IMR-90 (cell line): ENCODE data around the gene FKRP. TPM values are rescaled to one million over a fixed set of nuclear protein-coding genes. Genes with fewer than 3 reads are reported as not detected.

Experiments
- ATAC-seq: fragments of 200-7000 bp; cut with Tn5 transposase; 2 replicates; pipeline ENCODE4 v1.9.1; 2020; ENCODE audit warnings: low read depth, mild to moderate bottlenecking, moderate library complexity
- BruUV-seq: library from RNA; stranded (reverse); fragments of 400-500 nt; replicated peaks from 2 replicates; lab custom pipeline; 2021; lab: Mats Ljungman, UMichigan
- CTCF ChIA-PET: fragments of 300-600 bp; formaldehyde crosslinking; extraction: SDS; loops from one replicate; lab custom pipeline; 2021; ENCODE audit warnings: antibody characterized with exemption; lab: Yijun Ruan, JAX
- POLR2A ChIA-PET: fragments of 300-600 bp; sonication (Branson Sonifier 250); formaldehyde crosslinking; loops from one replicate; lab custom pipeline; 2022; ENCODE audit warnings: antibody characterized with exemption; ENCODE audit not compliant: unreplicated experiment; lab: Charles Lee
- DNase-seq: peaks from one replicate; pipeline ENCODE4 v3.0.0; 2013
- H2AFZ ChIP-seq: replicated peaks from 2 replicates; pipeline ENCODE3; 2013; ENCODE audit warnings: low read length, mild to moderate bottlenecking; ENCODE audit not compliant: poor library complexity
- H2AK5ac ChIP-seq: 2 replicates; pipeline ENCODE4 v1.6.1; 2013; ENCODE audit warnings: low read depth, low read length, inconsistent platforms
- H2AK9ac ChIP-seq: replicated peaks from 2 replicates; pipeline ENCODE3; 2013; ENCODE audit warnings: mild to moderate bottlenecking, low read depth, low read length, moderate library complexity; ENCODE audit not compliant: poor library complexity
- H2BK120ac ChIP-seq: 2 replicates; pipeline ENCODE4 v1.6.1; 2013; ENCODE audit warnings: low read depth, low read length, inconsistent platforms
- H2BK15ac ChIP-seq: 3 replicates; pipeline ENCODE4 v1.6.1; 2013; ENCODE audit warnings: low read depth, low read length, inconsistent platforms
- H2BK20ac ChIP-seq: 2 replicates; pipeline ENCODE4 v1.6.1; 2013; ENCODE audit warnings: low read depth, mild to moderate bottlenecking, inconsistent platforms, low read length, moderate library complexity
- H2BK5ac ChIP-seq: 2 replicates; pipeline ENCODE4 v1.6.1; 2013; ENCODE audit warnings: mild to moderate bottlenecking, low read depth, low read length, inconsistent platforms; ENCODE audit not compliant: poor library complexity, severe bottlenecking
- H3K14ac ChIP-seq: replicated peaks from 2 replicates; pipeline ENCODE4 v1.6.1; 2013; ENCODE audit warnings: low read depth, low read length, inconsistent platforms
- H3K18ac ChIP-seq: 2 replicates; pipeline ENCODE4 v1.6.1; 2013; ENCODE audit warnings: low read depth, low read length, control low read depth
- H3K23ac ChIP-seq: 2 replicates; pipeline ENCODE4 v1.6.1; 2013; ENCODE audit warnings: low read depth, low read length, inconsistent platforms
- H3K27ac ChIP-seq: 2 replicates; pipeline ENCODE4 v1.5.1; 2013; ENCODE audit warnings: mild to moderate bottlenecking, control low read depth, low read length; ENCODE audit not compliant: insufficient read depth
- H3K27me3 ChIP-seq: 2 replicates; pipeline ENCODE4 v1.6.1; 2013; ENCODE audit warnings: low read length; ENCODE audit not compliant: control insufficient read depth, insufficient read depth
- H3K36me3 ChIP-seq: 2 replicates; pipeline ENCODE4 v1.6.1; 2013; ENCODE audit warnings: low read length, mixed read lengths; ENCODE audit not compliant: control insufficient read depth, insufficient read depth
- H3K4ac ChIP-seq: 2 replicates; pipeline ENCODE4 v1.6.1; 2013; ENCODE audit warnings: low read depth, low read length, inconsistent platforms
- H3K4me1 ChIP-seq: 2 replicates; pipeline ENCODE4 v1.6.1; 2013; ENCODE audit warnings: low read length, mixed read lengths; ENCODE audit not compliant: control insufficient read depth, insufficient read depth
- H3K4me2 ChIP-seq: 2 replicates; pipeline ENCODE4 v1.6.1; 2013; ENCODE audit warnings: low read depth, mild to moderate bottlenecking, control low read depth, low read length, moderate library complexity
- H3K4me3 ChIP-seq: 2 replicates; pipeline ENCODE4 v1.5.1; 2013; ENCODE audit warnings: low read depth, mild to moderate bottlenecking, control low read depth, low read length, moderate library complexity; ENCODE audit not compliant: insufficient read depth
- H3K56ac ChIP-seq: 2 replicates; pipeline ENCODE4 v1.6.1; 2013; ENCODE audit warnings: low read length, inconsistent platforms; ENCODE audit not compliant: insufficient read depth; ENCODE audit errors: extremely low read depth
- H3K79me1 ChIP-seq, 2 experiments: 2 replicates each; pipeline ENCODE4 v1.6.1; 2013; ENCODE audit warnings: low read length in 2 of 2, inconsistent platforms in 1 of 2, low read depth in 1 of 2
- H3K9ac ChIP-seq: 2 replicates; pipeline ENCODE4 v1.6.1; 2013; ENCODE audit warnings: low read depth, low read length, control low read depth
- H3K9me1 ChIP-seq: 2 replicates; pipeline ENCODE4 v1.6.1; 2013; ENCODE audit warnings: low read length, inconsistent platforms; ENCODE audit not compliant: insufficient read depth
- H3K9me3 ChIP-seq: 2 replicates; pipeline ENCODE4 v1.6.1; 2013; ENCODE audit warnings: low read length; ENCODE audit not compliant: control insufficient read depth, insufficient read depth
- H4K20me1 ChIP-seq: 2 replicates; pipeline ENCODE4 v1.6.1; 2013; ENCODE audit warnings: low read length, inconsistent platforms; ENCODE audit not compliant: insufficient read depth
- H4K5ac ChIP-seq: 2 replicates; pipeline ENCODE4 v1.6.1; 2013; ENCODE audit warnings: mild to moderate bottlenecking, low read depth, low read length, control low read depth
- H4K8ac ChIP-seq, 2 experiments: 2 replicates each; pipeline ENCODE4 v1.6.1; 2013; ENCODE audit warnings: low read depth in 2 of 2, low read length in 2 of 2, control low read depth in 1 of 2, inconsistent platforms in 1 of 2
- H4K91ac ChIP-seq: 2 replicates; pipeline ENCODE4 v1.6.1; 2013; ENCODE audit warnings: low read depth, low read length, inconsistent platforms; ENCODE audit not compliant: insufficient read depth
- BHLHE40 ChIP-seq: fragments of 150-350 bp; IDR thresholded peaks from 2 replicates; pipeline ENCODE4 v1.6.1; 2016; ENCODE audit warnings: mild to moderate bottlenecking, low read depth, low read length
- CEBPB ChIP-seq: IDR thresholded peaks from 2 replicates; pipeline ENCODE4 v1.6.1; 2012; ENCODE audit warnings: low read depth, low read length, improper control_type of control experiment
- CHD1 ChIP-seq: IDR thresholded peaks from 2 replicates; pipeline ENCODE4 v1.6.1; 2012; ENCODE audit warnings: low read depth, low read length, improper control_type of control experiment
- CTCF ChIP-seq: conservative IDR thresholded peaks from 2 replicates; pipeline ENCODE4 v1.5.1; 2012; ENCODE audit warnings: mild to moderate bottlenecking, low read depth, low read length, improper control_type of control experiment
- ELK1 ChIP-seq: fragments of 150-350 bp; IDR thresholded peaks from 2 replicates; pipeline ENCODE4 v1.6.1; 2016; ENCODE audit warnings: low read depth, mild to moderate bottlenecking, low read length, moderate library complexity, borderline replicate concordance
- FOS ChIP-seq: fragments of 150-350 bp; IDR thresholded peaks from 2 replicates; pipeline ENCODE4 v1.6.1; 2016; ENCODE audit warnings: low read depth, low read length
- MAFK ChIP-seq: IDR thresholded peaks from 2 replicates; pipeline ENCODE4 v1.6.1; 2012; ENCODE audit warnings: low read depth, low read length, improper control_type of control experiment
- MAZ ChIP-seq: IDR thresholded peaks from 2 replicates; pipeline ENCODE4 v1.6.1; 2012; ENCODE audit warnings: low read depth, mild to moderate bottlenecking, low read length, improper control_type of control experiment, moderate library complexity, borderline replicate concordance
- MXI1 ChIP-seq: IDR thresholded peaks from 2 replicates; pipeline ENCODE4 v1.6.1; 2012; ENCODE audit warnings: low read depth, mild to moderate bottlenecking, low read length, moderate library complexity, borderline replicate concordance
- NFE2L2 ChIP-seq: fragments of 150-350 bp; IDR thresholded peaks from 2 replicates; pipeline ENCODE4 v1.6.1; 2016; ENCODE audit warnings: low read depth, mild to moderate bottlenecking, low read length
- POLR2A ChIP-seq: IDR thresholded peaks from 2 replicates; pipeline ENCODE4 v1.6.1; 2012; ENCODE audit warnings: mild to moderate bottlenecking, low read depth, low read length
- RAD21 ChIP-seq: IDR thresholded peaks from 2 replicates; pipeline ENCODE4 v1.6.1; 2012; ENCODE audit warnings: low read length, improper control_type of control experiment
- RCOR1 ChIP-seq: IDR thresholded peaks from 2 replicates; pipeline ENCODE4 v1.6.1; 2012; ENCODE audit warnings: mild to moderate bottlenecking, low read length, improper control_type of control experiment; ENCODE audit not compliant: insufficient replicate concordance
- RFX5 ChIP-seq: IDR thresholded peaks from 2 replicates; pipeline ENCODE4 v1.8.0; 2012; ENCODE audit warnings: low read depth, mild to moderate bottlenecking, low read length, moderate library complexity
- SMC3 ChIP-seq: fragments of 150-350 bp; IDR thresholded peaks from 2 replicates; pipeline ENCODE4 v1.6.1; 2016; ENCODE audit warnings: low read depth, mild to moderate bottlenecking, antibody characterized with exemption, low read length, moderate library complexity
- WGBS, 2 experiments: methylation state at CpG; one replicate each; pipeline versions ENCODE4 v1.1.5 to v1.1.7; 2013; ENCODE audit warnings: missing lambda C conversion rate in 2 of 2; ENCODE audit not compliant: insufficient read length in 1 of 2; ENCODE audit errors: extremely low coverage in 2 of 2; 5-methylcytosine and 5-hydroxymethylcytosine counted together
- dilution Hi-C: fragments of 300-500 bp; cut with HindIII; formaldehyde crosslinking; loops from one replicate; pipeline ENCODE4 v1.14.3; 2018; ENCODE audit warnings: low sequenced_read_pairs; ENCODE audit not compliant: unreplicated experiment
- in situ Hi-C: fragments of 300-500 bp; cut with MboI; formaldehyde crosslinking; loops from 3 replicates; pipeline ENCODE4 v1.14.3; 2019; ENCODE audit warnings: low sequenced_read_pairs, inconsistent platforms, mixed read lengths
- intact Hi-C: fragments of 100-400 bp; cut with micrococcal nuclease; formaldehyde crosslinking; loops from 2 replicates; pipeline ENCODE4 v1.10.0; 2022
- polyA plus RNA-seq, 3 experiments: library from polyadenylated mRNA; depleted of rRNA; stranded (reverse); fragments of >200 nt; gene quantifications; 2 replicates each; pipeline ENCODE4 v1.2.3, GENCODE V29; 2012; ENCODE audit warnings: low replicate concordance in 1 of 3
- total RNA-seq: library from RNA; depleted of rRNA; stranded (reverse); fragments of >200 nt; gene quantifications from 2 replicates; pipeline ENCODE4 v1.2.3, GENCODE V29; 2012
- TF ChIP-seq, protein P1 (sequence below): fragments of 150-350 bp; IDR thresholded peaks from 2 replicates; pipeline ENCODE4 v1.6.1; 2017; ENCODE audit warnings: mild to moderate bottlenecking, antibody characterized with exemption, low read length, low read depth

Gene FKRP
- total and polyA plus RNA-seq, 2 of the 4 experiments (the other 2 are of a cell fraction): 6.1 to 25.3 TPM

DNA sequence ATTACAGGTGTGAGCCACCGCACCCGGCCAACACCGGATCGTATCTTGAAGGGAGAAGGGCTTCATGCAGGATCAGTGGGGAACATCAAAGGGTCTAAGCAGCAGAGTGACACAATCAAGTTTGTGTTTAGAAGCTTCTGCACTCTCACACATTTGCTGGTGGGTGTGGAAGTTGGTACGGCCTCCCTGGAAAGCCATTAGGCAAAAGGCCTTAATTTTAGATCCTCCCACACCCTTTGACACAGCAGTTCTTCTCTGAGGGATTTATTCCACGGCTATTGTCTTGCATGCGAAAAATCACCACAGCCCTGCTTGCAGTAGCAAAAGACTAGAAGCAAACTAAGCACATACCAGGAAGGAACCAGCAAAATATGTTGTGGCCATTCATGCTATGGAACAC lies 60.8 kb downstream of the FKRP start:
- H2BK20ac ChIP-seq: no peak overlapping the region
- H3K9me3 ChIP-seq: no peaks in the 10 kb centered on the region
- CTCF ChIA-PET: no interaction called here
- TF ChIP-seq RFX5 (no peak), CEBPB (no peak), RAD21 (no peak), POLR2A (no peak), FOS (no peak), ELK1 (no peak), MXI1 (no peak), MAZ (no peak), BHLHE40 (no peak), RCOR1 (no peak), MAFK (no peak), CTCF (no peak), SMC3 (no peak), CHD1 (no peak), NFE2L2 (no peak)
- TF ChIP-seq, protein P1, sequence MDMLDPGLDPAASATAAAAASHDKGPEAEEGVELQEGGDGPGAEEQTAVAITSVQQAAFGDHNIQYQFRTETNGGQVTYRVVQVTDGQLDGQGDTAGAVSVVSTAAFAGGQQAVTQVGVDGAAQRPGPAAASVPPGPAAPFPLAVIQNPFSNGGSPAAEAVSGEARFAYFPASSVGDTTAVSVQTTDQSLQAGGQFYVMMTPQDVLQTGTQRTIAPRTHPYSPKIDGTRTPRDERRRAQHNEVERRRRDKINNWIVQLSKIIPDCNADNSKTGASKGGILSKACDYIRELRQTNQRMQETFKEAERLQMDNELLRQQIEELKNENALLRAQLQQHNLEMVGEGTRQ: no peak
- no peak overlapping the region for H3K4me2 ChIP-seq
- H3K36me3 ChIP-seq: no peaks in the 10 kb centered on the region
- no peak overlapping the region for H2AK5ac ChIP-seq
- no peak overlapping the region for H3K56ac ChIP-seq
- no TSS peak for BruUV-seq
- dilution Hi-C loops: no loop called here
- no peak overlapping the region for H3K27ac ChIP-seq
- no peak overlapping the region for H3K4me3 ChIP-seq
- H3K9me1 ChIP-seq: no peaks in the 10 kb centered on the region
- no peaks in the 10 kb centered on the region for H4K20me1 ChIP-seq
- WGBS, 2 experiments: 73% methylated on average over 3 of the region's 7 CpGs; no CpG with 5 or more reads in 1 of the 2 experiments
- H3K9ac ChIP-seq: no peak overlapping the region
- H4K5ac ChIP-seq: no peak overlapping the region
- intact Hi-C loops: no loop called here
- in situ Hi-C loops: no loop called here
- no peak overlapping the region for H3K14ac ChIP-seq
- no peak overlapping the region for H3K23ac ChIP-seq
- no peak overlapping the region for H3K18ac ChIP-seq
- no peak overlapping the region for H3K4ac ChIP-seq
- H3K27me3 ChIP-seq: no peaks in the 10 kb centered on the region
- H3K4me1 ChIP-seq: no peaks in the 10 kb centered on the region
- no peak overlapping the region for H2BK120ac ChIP-seq
- no peak overlapping the region for H2BK5ac ChIP-seq
- no peak overlapping the region for H4K91ac ChIP-seq
- no peak overlapping the region for H2BK15ac ChIP-seq
- no peak overlapping the region for H2AK9ac ChIP-seq
- ATAC-seq (no peak), DNase-seq (no peak)
- no peaks in the 10 kb centered on the region for H3K79me1 ChIP-seq
- H4K8ac ChIP-seq: no peak overlapping the region
- POLR2A ChIA-PET: no interaction called here
- no peak overlapping the region for H2AFZ ChIP-seq
